ENCODE results near the gene ADGRD1. TPM values are rescaled to one million over a fixed set of nuclear protein-coding genes. Genes with fewer than 3 reads are reported as not detected.
A peak's percentile ranks its signal among the peaks of the same experiment; 100 is the strongest.
"Not testable (repeated sequence)": the region's sequence is repeated elsewhere in the genome, so short reads cannot be mapped to it uniquely, and the experiment has no call there.

The ADGRD1 gene
- total RNA-seq (1 to 10 TPM; 4.4 to 7.3 (median 6.1) TPM), polyA plus RNA-seq (1 to 10 TPM; 1.4 to 2.3 TPM)

GRCh38 chr12:130953771-130954543, at the start of gene ADGRD1:
TSS of gene ADGRD1 (plus strand) at chr12:130953907. CDS start at chr12:130954466, 559 bp downstream.
- ATAC-seq (peak; percentile 83 to 89 (median 84)), FAIRE-seq (no peak), DNase-seq (peak in 4 of 6 donors; percentile 30 to 66 (median 34))
- TF ChIP-seq CTCF (IDR thresholded peaks at IDR 0.05), result no peak
- WGBS, 2 donors, result 3 to 8% methylated on average over 24 of the region's 24 CpGs
- no peaks in the 10 kb centered on the region for H3K9me3 ChIP-seq
- no peak within 1 kb of the TSS for H3K27ac ChIP-seq
- H3K27me3 ChIP-seq, result no peaks in the 10 kb centered on the region
- peaks cover 0 to 4% (median 0%) of the 10 kb centered on the region in 3 donors for H3K4me1 ChIP-seq
- peak within 1 kb of the TSS in 3 of 4 donors; percentile 0 to 39 (median 33) for H3K4me3 ChIP-seq
- H3K36me3 ChIP-seq, result no peaks in the 10 kb centered on the region
- intact Hi-C loops (cut with DNase I), result no loop called here

GRCh38 chr12:130904064-130904463, 49.6 kb upstream of the ADGRD1 start:
- Histone ChIP-seq H3K27me3 (peaks cover 0 to 5% (median 0%) of the 10 kb centered on the region in 4 donors), H3K27ac (no peak overlapping the region), H3K36me3 (no peaks in the 10 kb centered on the region), H3K9me3 (no peaks in the 10 kb centered on the region), H3K4me1 (no peaks in the 10 kb centered on the region), H3K4me3 (no peak overlapping the region)
- no peak for TF ChIP-seq CTCF (IDR thresholded peaks at IDR 0.05)
- FAIRE-seq (no peak), ATAC-seq (no peak), DNase-seq (no peak)
- intact Hi-C loops (cut with DNase I), result no loop called here
- 72 to 79% methylated on average over 2 of the region's 2 CpGs for WGBS, 2 donors

- FAIRE-seq; ATAC-seq; intact Hi-C loops (cut with DNase I); H3K9me3 ChIP-seq; DNase-seq; H3K27me3 ChIP-seq; H3K4me3 ChIP-seq; H3K27ac ChIP-seq; H3K4me1 ChIP-seq; H3K36me3 ChIP-seq: not testable (repeated sequence)
- WGBS, 2 donors, result 85 to 91% methylated on average over 21 to 31 of the region's 31 CpGs
Observed at GRCh38 chr12:130904936-130905455, 48.7 kb upstream of the ADGRD1 start.

GRCh38 chr12:130909111-130909510, 44.6 kb upstream of the ADGRD1 start:
- no peak overlapping the region for H3K4me3 ChIP-seq
- no peaks in the 10 kb centered on the region for H3K9me3 ChIP-seq
- no peaks in the 10 kb centered on the region for H3K36me3 ChIP-seq
- H3K27ac ChIP-seq, result no peak overlapping the region
- DNase-seq (no peak), ATAC-seq (no peak), FAIRE-seq (no peak)
- 84 to 88% methylated on average over 4 of the region's 4 CpGs for WGBS, 2 donors
- intact Hi-C loops (cut with DNase I), result no loop called here
- peaks cover 0 to 7% (median 0%) of the 10 kb centered on the region in 4 donors for H3K27me3 ChIP-seq
- no peak for TF ChIP-seq CTCF (IDR thresholded peaks at IDR 0.05)
- no peaks in the 10 kb centered on the region for H3K4me1 ChIP-seq

- Histone ChIP-seq H3K27me3 (peaks cover 0 to 11% (median 0%) of the 10 kb centered on the region in 4 donors), H3K4me1 (peaks cover 0 to 3% (median 0%) of the 10 kb centered on the region in 3 donors), H3K36me3 (no peaks in the 10 kb centered on the region), H3K4me3 (no peak overlapping the region), H3K9me3 (no peaks in the 10 kb centered on the region), H3K27ac (no peak overlapping the region)
- DNase-seq (no peak), FAIRE-seq (no peak), ATAC-seq (no peak)
- no peak for TF ChIP-seq CTCF (IDR thresholded peaks at IDR 0.05)
- intact Hi-C loops (cut with DNase I), result no loop called here
- WGBS, 2 donors, result 0 to 33% methylated on average over 1 of the region's 1 CpG
Observed at GRCh38 chr12:130911193-130911592, 42.5 kb upstream of the ADGRD1 start.

All from pancreas (tissue), 10 donors.